GM19468 (cell line): ENCODE results near the gene PYCR2.
A peak's percentile ranks its signal among the peaks of the same experiment; 100 is the strongest.
"Not testable (repeated sequence)": the region's sequence is repeated elsewhere in the genome, so short reads cannot be mapped to it uniquely, and the experiment has no call there.

Experiments used
- ATAC-seq: cut with Tn5 transposase; IDR thresholded peaks from one replicate; pipeline ENCODE4 v1.9.1; 2021; ENCODE audit warnings: mild to moderate bottlenecking, moderate library complexity, moderate number of reproducible peaks; ENCODE audit not compliant: unreplicated experiment; ENCODE audit errors: extremely low read depth

The PYCR2 gene

DNA sequence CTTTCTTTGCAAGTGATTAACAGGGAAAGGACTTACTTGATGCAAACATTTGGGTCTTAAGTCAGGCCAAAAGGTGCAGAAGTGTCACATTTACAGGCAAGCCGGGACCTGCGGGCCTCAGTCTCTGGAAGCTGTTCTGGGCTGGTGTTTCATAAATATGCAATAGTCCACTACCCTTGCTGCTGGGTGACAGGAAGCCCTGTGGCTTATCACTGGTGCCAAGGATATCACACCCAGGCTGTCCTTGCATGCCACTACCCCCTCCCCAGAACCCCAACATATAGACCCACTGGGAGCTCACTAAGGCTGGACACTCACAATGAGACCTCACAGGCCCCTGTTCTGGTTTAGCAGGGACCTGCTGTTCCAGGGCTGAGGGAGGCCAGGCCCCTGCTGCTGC, 20.3 kb upstream of the PYCR2 start:
- no peak for ATAC-seq

DNA sequence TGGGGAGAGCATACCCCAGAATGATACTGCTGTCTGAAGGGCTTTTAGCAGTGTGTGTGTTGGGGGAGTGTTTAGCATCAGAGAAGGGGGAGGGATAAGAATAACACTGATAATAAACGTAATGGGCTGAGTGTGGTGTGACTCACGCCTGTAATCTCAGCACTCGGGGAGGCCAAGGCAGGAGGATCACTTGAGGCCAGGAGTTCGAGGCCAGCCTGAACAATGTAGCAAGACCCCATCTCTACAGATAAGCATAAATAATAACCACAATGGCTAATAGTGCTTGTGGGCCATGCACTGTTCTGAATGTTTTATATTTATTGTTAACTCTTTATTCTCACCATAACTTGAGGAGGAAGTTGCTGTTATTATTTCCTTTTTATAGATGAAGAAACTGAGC, 19.5 kb upstream of the PYCR2 start:
- ATAC-seq, result no peak

DNA sequence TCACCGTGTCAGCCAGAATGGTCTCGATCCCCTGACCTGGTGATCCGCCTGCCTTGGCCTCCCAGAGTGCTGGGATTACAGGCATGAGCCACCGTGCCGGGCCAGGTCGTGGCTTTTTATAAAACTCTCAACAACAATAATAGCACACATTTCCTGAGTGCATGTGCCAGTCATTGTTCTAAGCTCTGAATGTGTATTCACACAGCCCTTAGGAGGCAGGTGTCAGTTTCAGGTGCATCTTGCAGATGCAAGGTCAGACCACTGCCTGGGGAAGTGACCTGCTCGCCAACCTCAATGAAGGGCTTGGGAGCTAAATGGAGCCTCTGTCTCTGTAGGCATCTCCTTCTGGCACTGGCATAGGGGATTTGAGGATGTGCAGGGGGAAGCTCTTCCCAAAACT, 18.5 kb upstream of the PYCR2 start:
- peak; percentile 71 for ATAC-seq

DNA sequence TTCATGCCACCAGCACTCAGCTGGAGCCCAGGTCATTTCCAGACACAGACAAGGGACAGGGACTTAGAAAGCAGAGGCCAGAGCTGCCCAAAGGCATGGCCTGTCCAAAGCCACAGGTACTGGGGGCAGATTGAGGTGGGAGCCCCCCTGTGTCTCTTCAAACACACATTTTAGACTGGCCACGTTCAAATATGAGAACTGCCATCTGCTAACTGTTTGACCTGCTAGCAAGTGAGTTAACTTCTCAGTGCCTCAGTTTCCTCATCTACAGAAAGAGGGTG, 17.8 kb upstream of the PYCR2 start:
- no peak for ATAC-seq

DNA sequence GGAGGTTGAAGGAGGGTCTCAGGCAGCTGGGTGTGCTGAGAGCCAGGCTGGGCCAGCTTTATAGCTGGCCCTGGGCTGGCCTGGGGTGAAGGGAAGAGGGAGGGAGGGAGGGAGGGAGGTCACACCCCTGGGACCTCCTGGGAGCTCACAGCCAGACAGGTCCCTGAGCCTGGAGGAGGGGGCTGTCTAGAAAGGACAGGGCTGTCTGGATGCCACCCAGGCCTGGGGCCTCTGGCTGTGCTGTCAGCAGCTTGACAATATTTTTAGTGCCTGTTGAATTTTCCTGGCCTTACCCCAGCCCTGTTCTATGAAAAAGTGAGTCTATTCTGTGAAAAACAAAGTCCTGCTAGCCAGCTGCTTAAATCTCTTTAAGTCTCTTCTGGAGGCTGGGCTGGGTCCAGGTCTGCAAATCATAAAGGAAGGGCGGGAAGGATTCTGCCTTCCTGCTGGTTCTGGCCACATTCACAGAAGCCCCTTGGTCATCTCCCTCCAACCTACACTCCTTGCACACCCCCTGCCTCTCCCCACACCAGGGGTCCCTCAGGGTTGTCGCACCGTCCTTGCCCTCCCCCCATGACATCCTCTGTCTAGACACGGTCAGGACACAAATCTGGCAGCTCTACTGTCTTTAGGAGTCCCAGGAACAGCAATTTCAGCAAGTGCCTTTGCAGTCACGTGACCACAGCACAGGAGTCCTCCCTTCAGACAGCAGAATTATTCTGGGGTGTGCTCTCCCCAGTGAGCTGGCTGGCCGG, 17.3 kb upstream of the PYCR2 start, which contains the start of gene LEFTY2:
TSS of gene LEFTY2 (minus strand) at position 34 of the 755 bp plus-strand sequence. CDS start 80 bp downstream, outside the sequence.
- no peak for ATAC-seq

DNA sequence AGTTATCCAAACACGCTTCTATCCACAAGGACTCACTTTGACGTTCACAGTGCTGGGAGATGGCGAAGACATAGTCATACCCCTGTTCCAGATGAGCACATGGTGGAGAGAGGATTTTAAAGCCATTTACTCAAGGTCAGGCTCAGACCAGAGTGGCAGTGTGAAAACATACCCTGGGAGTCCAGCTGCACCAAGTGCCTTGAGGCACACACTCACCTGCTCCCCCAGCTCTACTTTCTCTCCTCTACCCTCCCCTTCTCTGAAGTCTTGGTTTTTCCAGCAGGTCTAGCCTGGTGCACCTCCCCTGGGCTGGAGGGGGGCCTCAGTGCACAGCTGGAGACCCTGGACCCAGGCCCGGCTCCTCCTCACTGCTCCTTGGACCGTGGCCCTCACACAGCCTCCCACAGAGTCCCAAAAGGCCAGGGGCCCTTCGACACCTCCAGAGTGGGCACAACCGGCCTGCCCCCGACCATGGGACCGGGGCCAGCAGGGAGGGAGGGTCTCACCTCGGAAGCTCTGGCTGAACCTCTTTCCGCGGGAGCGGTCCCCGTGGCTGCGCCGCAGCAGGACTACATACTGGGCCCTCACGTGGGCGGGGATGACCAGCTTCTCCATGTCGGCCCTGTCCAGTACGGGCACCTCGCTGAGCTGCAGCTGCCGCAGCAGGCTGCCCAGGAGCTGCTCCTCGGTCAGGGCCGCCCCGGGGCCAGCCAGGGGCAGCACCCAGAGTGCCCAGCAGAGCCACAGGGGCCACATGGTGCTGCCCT, 16.5 kb upstream of the PYCR2 start:
- ATAC-seq, result no peak

DNA sequence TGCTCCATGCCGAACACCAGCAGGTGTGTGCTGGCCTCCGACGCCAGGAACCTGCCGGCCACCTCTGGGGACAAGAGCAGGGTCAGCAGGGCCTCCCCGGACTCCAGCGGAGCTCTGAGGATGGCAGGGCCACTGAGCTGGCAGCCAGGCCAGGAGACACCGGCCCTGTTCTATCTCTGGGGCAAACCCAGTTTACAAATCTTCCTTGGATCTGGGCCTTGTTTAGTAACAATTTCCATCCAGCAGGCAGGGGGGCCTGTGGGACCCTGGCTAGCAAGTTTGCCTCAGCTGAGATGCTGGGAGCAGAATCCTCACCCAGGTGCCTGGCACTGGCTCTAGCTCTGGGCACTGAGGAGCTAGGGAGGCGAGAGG, 15.9 kb upstream of the PYCR2 start:
- not testable (repeated sequence) for ATAC-seq

DNA sequence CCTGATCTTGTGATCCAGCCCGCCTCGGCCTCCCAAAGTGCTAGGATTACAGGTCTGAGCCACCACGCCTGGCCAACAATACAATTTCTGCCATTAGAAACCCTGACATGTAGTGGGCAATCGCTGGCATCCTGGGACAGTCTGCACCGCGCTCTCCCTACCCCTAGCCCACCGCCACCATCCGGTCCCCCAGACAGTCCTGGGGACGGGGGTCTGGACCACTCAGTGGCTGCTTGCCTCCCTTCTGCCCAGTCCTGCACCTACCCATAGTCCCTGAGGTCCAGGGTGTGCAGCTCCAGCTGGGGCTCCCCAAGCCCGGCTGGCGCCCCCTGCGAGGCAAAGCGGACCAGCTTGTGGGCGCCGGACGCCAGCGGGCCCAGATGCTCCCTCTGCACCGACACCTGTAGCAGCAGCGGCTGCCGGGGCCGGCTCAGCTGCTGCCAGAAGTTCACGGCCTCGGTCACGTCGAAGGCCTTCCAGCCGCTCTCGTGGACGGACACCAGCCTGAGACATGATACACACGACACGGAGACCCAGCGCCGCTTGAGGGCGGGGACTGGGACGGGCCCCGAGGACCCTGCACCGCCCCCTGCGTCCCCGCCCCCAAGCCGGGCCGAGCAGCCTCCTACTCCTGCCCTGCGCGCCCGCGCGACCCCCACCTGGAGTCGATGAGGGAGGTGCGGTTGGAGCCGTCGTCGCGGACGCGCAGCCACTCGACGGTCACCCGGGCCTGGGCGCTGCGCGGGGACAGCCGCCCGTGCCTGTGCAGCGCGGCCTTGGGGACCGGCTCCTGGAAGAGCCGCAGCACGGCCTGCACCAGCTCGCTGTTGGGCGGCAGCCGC, 15.3 kb upstream of the PYCR2 start:
- ATAC-seq, result not testable (repeated sequence)

DNA sequence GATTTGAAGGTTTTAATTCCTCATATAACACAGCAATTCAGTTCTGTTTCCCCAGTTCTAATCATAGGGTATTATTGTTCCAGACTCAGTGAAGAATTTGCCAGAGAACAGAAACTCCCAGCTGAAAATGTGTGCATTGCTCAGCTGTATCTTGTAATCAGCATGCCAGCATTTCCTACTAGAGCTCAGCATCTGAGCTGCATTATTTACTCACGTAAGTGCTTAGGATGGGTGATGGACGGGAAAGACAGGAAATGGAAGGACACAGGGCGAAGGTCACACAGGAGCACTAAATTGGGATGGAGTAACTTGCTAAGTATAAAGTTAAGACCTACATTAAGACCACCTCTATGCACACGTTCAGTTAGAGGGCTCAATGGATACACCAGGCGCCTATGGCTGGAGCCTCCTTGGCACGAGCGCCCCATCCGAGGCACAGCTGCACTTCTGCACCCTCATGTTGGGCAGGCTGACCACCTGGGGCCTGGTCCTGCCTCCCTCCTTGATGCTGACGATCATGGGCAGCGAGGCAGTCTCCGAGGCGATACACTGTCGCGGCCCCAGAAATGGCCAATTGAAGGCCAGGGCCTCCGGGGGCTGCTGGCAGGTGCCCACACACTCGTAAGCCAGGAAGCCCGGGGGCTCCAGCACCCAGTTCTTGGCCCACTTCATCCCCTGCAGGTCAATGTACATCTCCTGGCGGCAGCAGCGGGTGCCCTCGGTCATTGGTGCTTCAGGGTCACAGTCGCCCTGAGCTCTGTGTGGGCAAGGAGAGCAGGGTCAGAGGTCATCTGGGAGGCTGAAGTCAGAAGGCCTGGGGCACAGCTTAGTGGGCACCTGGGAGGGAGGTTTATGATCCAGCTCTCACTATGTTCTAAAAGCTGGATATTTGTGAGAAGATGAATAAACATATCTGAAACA, 13.3 kb upstream of the PYCR2 start:
- ATAC-seq, result no peak

DNA sequence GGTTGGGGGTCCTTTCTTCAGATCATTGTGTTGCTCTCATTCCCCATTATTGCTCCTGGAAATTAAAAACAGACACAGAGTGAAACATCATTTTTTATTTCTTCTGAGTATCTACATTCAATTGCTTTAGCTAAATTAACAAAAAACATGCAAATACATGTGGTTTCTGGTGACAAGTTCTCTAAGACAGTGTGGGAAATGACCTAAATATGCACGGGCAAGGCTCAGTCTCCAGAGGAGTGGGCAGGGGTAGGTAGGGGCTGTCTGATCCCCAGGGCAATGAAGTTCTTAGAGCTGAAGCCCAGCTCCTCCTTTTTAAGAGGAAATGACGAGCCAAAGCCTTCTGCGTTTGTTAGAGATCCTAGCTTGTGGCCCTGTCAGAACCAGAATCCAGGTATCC, 12.5 kb upstream of the PYCR2 start:
- no peak for ATAC-seq

DNA sequence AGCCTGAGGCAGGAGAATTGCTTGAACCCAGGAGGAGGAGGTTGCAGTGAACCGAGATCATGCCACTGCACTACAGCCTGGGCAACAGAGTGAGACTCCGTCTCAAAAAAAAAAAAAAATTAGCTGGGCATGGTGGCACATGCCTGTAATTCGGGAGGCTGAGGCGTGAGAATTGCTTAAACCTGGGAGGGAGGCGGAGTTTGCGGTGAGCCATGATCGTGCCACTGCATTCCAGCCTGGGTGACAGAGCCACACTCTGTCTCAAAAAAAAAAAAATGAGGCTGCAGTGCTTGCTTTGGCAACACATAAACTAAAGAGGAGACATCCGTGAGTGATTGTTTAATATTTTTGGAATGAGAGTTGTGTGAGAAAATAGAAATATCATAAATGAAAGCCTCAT, 12.0 kb upstream of the PYCR2 start:
- not testable (repeated sequence) for ATAC-seq

DNA sequence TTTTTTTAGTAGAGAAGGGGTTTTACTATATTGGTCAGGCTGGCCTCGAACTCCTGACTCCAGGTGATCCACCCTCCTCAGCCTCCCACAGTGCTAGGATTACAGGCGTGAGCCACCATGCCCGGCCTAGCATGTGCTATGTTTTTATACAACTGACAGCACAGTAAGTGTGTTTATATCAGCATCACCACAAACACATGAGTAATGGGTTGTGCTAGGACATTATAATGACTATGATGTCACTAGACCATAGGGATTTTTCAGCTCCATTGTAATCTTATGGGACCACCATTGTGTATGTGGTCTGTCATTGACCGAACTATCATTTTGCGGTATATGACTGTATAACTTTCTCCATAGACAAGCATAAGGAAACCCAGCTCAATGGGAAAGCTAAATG, 10.7 kb upstream of the PYCR2 start:
- no peak for ATAC-seq

DNA sequence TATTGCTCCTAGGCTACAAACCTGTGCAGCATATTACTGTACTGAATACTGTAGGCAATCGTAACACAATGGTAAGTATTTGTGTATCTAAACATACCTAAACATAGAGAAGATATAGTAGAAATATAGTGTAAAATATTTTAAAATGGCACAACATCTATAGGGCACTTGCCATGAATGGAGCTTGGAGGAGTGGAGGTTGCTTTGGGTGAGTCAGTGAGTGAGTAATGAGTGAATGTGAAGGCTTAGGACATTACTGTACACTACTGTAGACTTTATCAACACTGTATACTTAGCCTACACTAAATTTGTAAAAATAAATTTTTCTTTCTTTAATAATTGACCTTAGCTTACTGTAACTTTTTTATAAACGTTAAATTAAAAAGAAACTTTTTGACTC, 9.0 kb upstream of the PYCR2 start:
- no peak for ATAC-seq

DNA sequence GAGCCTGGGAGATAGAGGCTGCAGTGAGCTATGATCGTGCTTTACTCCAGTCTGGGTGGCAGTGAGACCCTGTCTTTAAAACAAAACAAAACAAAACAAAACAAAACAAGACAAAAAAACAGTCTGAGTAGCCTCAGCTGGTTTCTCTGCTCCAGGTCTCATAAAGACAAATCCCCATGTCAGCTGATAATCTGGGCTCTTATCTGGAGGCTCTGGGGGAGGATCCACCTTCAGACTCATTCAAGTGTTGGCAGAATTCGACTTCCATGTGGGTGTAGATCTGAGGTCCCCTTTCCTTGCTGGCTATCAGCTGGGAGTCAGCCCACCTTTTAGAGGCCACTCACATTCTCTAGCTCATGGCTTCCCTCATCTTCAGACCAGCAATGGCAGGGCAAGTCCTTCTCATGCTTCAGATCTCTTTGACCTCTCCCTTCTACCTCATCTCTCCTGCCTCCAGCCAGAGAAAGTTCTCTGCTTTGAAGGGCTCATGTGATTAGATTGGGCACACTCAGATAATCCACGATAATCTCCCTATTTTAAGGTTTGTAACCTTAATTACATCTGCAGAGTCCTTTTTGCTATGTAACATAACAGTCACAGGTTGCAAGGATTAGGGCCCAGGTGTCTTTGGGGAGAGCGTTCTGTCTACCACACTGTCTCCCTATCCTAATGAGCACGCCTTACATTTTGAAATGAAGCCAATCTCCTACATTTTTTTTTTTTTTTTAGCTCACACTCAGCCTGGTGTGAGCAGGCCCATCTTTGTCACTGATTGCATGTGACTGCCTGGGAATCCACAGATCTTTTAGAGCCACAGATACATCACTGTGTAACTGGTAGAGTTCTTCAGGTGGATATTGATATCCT, 7.5 kb upstream of the PYCR2 start:
- no peak for ATAC-seq

DNA sequence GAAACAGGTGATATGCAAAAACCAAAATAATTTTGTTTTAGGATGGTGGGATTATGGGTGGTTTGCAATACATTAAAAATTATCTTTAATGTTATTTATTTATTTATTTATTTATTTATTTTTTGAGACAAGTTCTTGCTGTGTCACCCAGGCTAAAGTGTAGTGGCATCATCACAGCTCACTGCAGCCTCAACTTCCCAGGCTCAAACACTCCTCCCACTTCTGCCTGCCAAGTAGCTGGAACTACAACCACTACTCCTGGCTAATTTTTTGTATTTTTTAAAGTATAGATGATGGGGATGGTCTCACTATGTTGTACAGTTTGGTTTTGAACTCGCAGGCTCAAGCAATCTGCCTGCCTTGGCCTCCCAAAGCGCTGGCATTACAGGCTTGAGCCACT, 6.5 kb upstream of the PYCR2 start:
- ATAC-seq, result no peak

DNA sequence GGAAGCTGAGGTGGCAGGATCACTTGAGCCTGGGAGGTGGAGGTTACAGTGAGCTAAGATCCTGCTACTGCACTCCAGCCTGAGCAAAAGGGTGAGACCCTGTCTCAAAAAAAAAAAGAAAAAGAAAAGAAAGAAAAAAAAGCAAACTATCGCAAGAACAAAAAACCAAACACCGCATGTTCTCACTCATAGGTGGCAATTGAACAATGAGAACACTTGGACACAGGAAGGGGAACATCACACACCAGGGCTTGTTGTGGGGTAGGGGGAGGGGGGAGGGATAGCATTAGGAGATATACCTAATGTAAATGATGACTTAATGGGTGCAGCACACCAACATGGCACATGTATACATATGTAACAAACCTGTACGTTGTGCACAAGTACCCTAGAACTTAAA, 5.4 kb upstream of the PYCR2 start:
- ATAC-seq, result not testable (repeated sequence)

DNA sequence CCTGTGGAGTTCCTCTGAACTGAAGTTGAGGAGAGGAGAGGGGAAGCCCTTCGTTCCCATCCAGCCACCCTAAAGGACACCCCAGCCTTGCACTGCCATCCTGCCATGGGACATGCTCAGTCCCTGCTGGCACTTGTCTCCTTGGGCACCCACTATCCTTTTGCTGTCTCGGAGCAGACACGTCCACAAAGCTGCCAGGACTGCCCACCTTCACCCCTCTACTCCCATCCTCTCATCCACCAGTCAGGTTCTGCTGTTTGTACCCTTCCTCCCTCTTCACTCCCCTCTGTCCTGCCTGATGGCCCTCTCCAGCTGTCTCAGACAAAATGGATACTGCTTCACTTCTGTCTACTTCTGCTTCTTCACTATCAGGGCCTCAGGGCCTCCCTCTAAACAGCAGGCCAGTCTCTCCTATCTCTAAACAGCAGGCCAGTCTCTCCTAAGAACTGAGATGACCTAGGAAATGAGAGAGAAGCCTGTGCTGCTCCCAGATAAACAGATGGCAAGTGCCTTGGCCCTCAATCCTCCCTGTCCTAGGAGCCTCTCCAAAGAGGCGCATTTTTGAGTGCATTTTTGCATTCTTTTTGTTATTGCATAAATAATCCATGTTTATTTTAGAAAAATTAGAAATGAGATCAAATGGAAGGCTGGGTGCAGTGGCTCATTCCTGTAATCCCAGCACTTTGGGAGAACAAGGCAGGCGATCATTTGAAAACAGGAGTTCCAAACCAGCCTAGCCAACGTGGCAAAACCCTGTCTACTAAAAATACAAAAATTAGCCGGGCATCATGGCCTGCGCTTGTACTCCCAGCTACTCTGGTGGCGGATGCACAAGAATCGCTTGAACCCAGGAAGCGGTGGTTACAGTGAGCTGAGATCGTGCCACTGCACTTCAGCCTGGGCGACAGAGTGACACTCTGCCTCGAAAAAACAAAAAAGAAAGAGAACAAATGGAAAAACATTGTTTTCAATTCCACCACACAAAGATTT, 4.4 kb upstream of the PYCR2 start:
- ATAC-seq, result no peak

DNA sequence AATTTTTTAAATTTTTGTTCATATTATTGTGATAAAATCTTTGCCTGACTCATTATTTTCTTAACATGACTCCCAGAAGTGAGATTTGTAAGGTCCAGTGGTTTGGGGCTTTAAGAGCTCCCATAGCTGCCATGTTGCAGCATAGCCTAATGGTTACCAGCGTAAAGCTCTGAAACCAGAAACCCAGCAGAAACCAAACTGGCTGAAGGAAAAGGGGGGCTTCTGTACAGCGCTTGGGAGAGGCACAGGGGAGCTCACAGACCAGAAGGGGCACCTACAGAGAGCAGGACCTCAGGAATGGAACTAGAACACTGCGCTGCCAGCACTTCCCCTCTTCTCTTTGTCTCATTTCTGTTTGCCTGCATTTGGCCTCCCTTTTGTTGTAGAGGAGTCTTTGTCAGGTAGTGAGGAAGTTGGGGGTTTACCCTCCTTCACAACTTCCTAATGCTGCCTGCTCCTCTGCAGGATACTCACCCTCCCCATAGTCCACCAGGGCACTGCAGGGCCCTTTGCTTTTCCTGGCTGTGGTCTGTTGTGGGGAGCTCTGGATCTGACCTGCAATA, 2.6 kb upstream of the PYCR2 start:
- ATAC-seq, result no peak
